ENCODE data around the gene SNRNP48. TPM values are rescaled to one million over a fixed set of nuclear protein-coding genes. Genes with fewer than 3 reads are reported as not detected.

SNRNP48 gene
- total and polyA plus RNA-seq, 2 of the 4 experiments (the other 2 are of a cell fraction): 5.2 to 6.2 TPM

GRCh38 chr6:7604506-7604905, 14.5 kb downstream of the SNRNP48 start:
- Histone ChIP-seq H3K36me3 (ENCODE audit: control insufficient read depth, insufficient read depth, low read length) (peaks cover 27% of the 10 kb centered on the region), H2BK5ac (ENCODE audit: low read depth, low read length, poor library complexity, severe bottlenecking) (no peak overlapping the region), H3K9ac (ENCODE audit: low read depth, low read length) (no peak overlapping the region), H3K27me3 (ENCODE audit: control insufficient read depth, insufficient read depth, low read length) (no peaks in the 10 kb centered on the region), H4K5ac (ENCODE audit: low read depth, low read length) (no peak overlapping the region), H4K91ac (ENCODE audit: insufficient read depth, low read depth, low read length) (no peak overlapping the region), H3K79me1 (ENCODE audit: low read depth in 1 of 2, low read length in 2 of 2) (peaks cover 4 to 9% of the 10 kb centered on the region in 2 experiments; a peak in 1 of 4 replicates), H3K23ac (ENCODE audit: low read depth, low read length) (no peak overlapping the region), H3K9me1 (ENCODE audit: insufficient read depth, low read length) (no peaks in the 10 kb centered on the region), H2AK5ac (ENCODE audit: low read depth, low read length) (no peak overlapping the region), H3K18ac (ENCODE audit: low read depth, low read length) (no peak overlapping the region), H2AK9ac (replicated peaks; ENCODE audit: low read depth, low read length, poor library complexity) (no peak overlapping the region), H3K14ac (replicated peaks; ENCODE audit: low read depth, low read length) (no peak overlapping the region), H4K20me1 (ENCODE audit: insufficient read depth, low read length) (no peaks in the 10 kb centered on the region), H3K4me1 (ENCODE audit: control insufficient read depth, insufficient read depth, low read length) (no peaks in the 10 kb centered on the region), H3K4me2 (ENCODE audit: low read depth, low read length) (no peak overlapping the region), H2BK15ac (ENCODE audit: low read depth, low read length) (no peak overlapping the region), H3K56ac (ENCODE audit: extremely low read depth, insufficient read depth, low read length) (no peak overlapping the region), H3K9me3 (ENCODE audit: control insufficient read depth, insufficient read depth, low read length) (no peaks in the 10 kb centered on the region), H2BK20ac (ENCODE audit: low read depth, low read length) (no peak overlapping the region), H4K8ac (ENCODE audit: low read depth in 2 of 2, low read length in 2 of 2) (no peak overlapping the region), H3K27ac (ENCODE audit: insufficient read depth, low read length) (no peak overlapping the region), H3K4ac (ENCODE audit: low read depth, low read length) (no peak overlapping the region), H2AFZ (replicated peaks; ENCODE audit: low read length, poor library complexity) (no peak overlapping the region), H3K4me3 (ENCODE audit: insufficient read depth, low read depth, low read length) (no peak overlapping the region), H2BK120ac (ENCODE audit: low read depth, low read length) (no peak overlapping the region)
- ChIA-PET POLR2A (ENCODE audit: unreplicated experiment) (no interaction called here), CTCF (interaction anchor here (0.5 kb wide), 1 partner anchor 117 kb away, joined by 3 read pairs; no protein-coding TSS in a partner anchor)
- ATAC-seq (ENCODE audit: low read depth): no peak
- WGBS, 2 experiments (ENCODE audit: extremely low coverage in 2 of 2, insufficient read length in 1 of 2): no CpG with 5 or more reads among the region's 2 CpGs
- TF ChIP-seq CHD1 (IDR thresholded peaks at IDR 0.05; ENCODE audit: low read depth, low read length): no peak
- TF ChIP-seq NFE2L2 (IDR thresholded peaks at IDR 0.05; ENCODE audit: low read depth, low read length): no peak
- TF ChIP-seq RFX5 (IDR thresholded peaks at IDR 0.05; ENCODE audit: low read depth, low read length): no peak
- TF ChIP-seq USF2 (IDR thresholded peaks at IDR 0.05; ENCODE audit: low read depth, low read length): no peak
- TF ChIP-seq MXI1 (IDR thresholded peaks at IDR 0.05; ENCODE audit: borderline replicate concordance, low read depth, low read length): no peak
- no peak for TF ChIP-seq MAZ (IDR thresholded peaks at IDR 0.05; ENCODE audit: borderline replicate concordance, low read depth, low read length)
- no peak for TF ChIP-seq POLR2A (IDR thresholded peaks at IDR 0.05; ENCODE audit: low read depth, low read length)
- no peak for TF ChIP-seq CTCF (conservative IDR thresholded peaks at IDR 0.05; ENCODE audit: low read depth, low read length)
- TF ChIP-seq ELK1 (IDR thresholded peaks at IDR 0.05; ENCODE audit: borderline replicate concordance, low read depth, low read length): no peak
- no peak for TF ChIP-seq RCOR1 (IDR thresholded peaks at IDR 0.05; ENCODE audit: insufficient replicate concordance, low read length)
- TF ChIP-seq BHLHE40 (IDR thresholded peaks at IDR 0.05; ENCODE audit: low read depth, low read length): no peak
- no peak for TF ChIP-seq FOS (IDR thresholded peaks at IDR 0.05; ENCODE audit: low read depth, low read length)
- no peak for TF ChIP-seq MAFK (IDR thresholded peaks at IDR 0.05; ENCODE audit: low read depth, low read length)
- dilution Hi-C loops (cut with HindIII; ENCODE audit: low sequenced_read_pairs, unreplicated experiment): no loop called here
- BruUV-seq (replicated peaks): no TSS peak
- intact Hi-C loops (cut with micrococcal nuclease): no loop called here
- in situ Hi-C loops (cut with MboI; ENCODE audit: low sequenced_read_pairs): loop anchor here (25.0 kb wide), 1 partner anchor 917 kb away; no protein-coding TSS in a partner anchor
- DNase-seq: no peak
